Caco-2 (cell line): Measurements from ENCODE around the gene MOB3C. TPM values are rescaled to one million over a fixed set of nuclear protein-coding genes. Genes with fewer than 3 reads are reported as not detected.

Experiments
- BruUV-seq: library from RNA; stranded (reverse); fragments of 400-500 nt; replicated peaks from 2 replicates; lab custom pipeline; 2021; lab: Mats Ljungman, UMichigan
- CTCF ChIA-PET: fragments of 300-600 bp; sonication (Branson Sonifier 250); formaldehyde crosslinking; loops from one replicate; lab custom pipeline; 2022; ENCODE audit warnings: antibody characterized with exemption; lab: Charles Lee
- POLR2A ChIA-PET: fragments of 300-600 bp; sonication (Branson Sonifier 250); formaldehyde crosslinking; loops from one replicate; lab custom pipeline; 2022; ENCODE audit warnings: antibody characterized with exemption; lab: Charles Lee
- DNase-seq, 2 experiments: peaks; one replicate each; pipeline versions ENCODE4 v3.0.0 to v3.0.0-alpha.2; 2020 to 2022
- H3K27me3 ChIP-seq: replicated peaks from 2 replicates; pipeline ENCODE4 v1.6.0; 2011; ENCODE audit warnings: low read length; ENCODE audit not compliant: control insufficient read depth, insufficient read depth
- H3K36me3 ChIP-seq: 2 replicates; pipeline ENCODE4 v1.5.1; 2011; ENCODE audit warnings: low read length; ENCODE audit not compliant: control insufficient read depth, insufficient read depth
- H3K4me1 ChIP-seq: fragments of 250-450 bp; sonication (Bioruptor Pico); 2 replicates; pipeline ENCODE4 v1.5.1; 2020; ENCODE audit warnings: mild to moderate bottlenecking
- H3K4me3 ChIP-seq: 2 replicates; pipeline ENCODE4 v1.5.1; 2011; ENCODE audit warnings: low read depth, mild to moderate bottlenecking, control low read depth, low read length
- H3K9me3 ChIP-seq: fragments of 250-450 bp; sonication (Bioruptor Pico); 2 replicates; pipeline ENCODE4 v1.5.1; 2020; ENCODE audit warnings: mild to moderate bottlenecking, moderate library complexity
- H3K27ac Mint-ChIP-seq: one replicate; pipeline ENCODE4 v1.8.0; 2022; ENCODE audit warnings: mixed read lengths; ENCODE audit not compliant: unreplicated experiment
- H3K27me3 Mint-ChIP-seq: one replicate; pipeline ENCODE4 v1.8.0; 2022; ENCODE audit warnings: mixed read lengths; ENCODE audit not compliant: insufficient read depth, unreplicated experiment
- H3K36me3 Mint-ChIP-seq: one replicate; pipeline ENCODE4 v1.8.0; 2022; ENCODE audit warnings: mild to moderate bottlenecking, mixed read lengths; ENCODE audit not compliant: insufficient read depth, unreplicated experiment
- H3K4me1 Mint-ChIP-seq: one replicate; pipeline ENCODE4 v1.8.0; 2022; ENCODE audit warnings: low read depth, mixed read lengths; ENCODE audit not compliant: unreplicated experiment
- H3K4me3 Mint-ChIP-seq: one replicate; pipeline ENCODE4 v1.8.0; 2022; ENCODE audit warnings: mild to moderate bottlenecking, moderate library complexity, mixed read lengths; ENCODE audit not compliant: unreplicated experiment
- H3K9me3 Mint-ChIP-seq: one replicate; pipeline ENCODE4 v1.8.0; 2022; ENCODE audit warnings: mixed read lengths; ENCODE audit not compliant: unreplicated experiment
- CTCF ChIP-seq, 2 experiments: fragments of 200-600 bp in 1 of 2; IDR thresholded peaks; 1 replicate in 1 of 2; 2 replicates in 1 of 2; pipeline versions ENCODE4 v1.5.1 to v1.8.0; 2011 to 2022; ENCODE audit warnings: antibody characterized with exemption in 1 of 2, control low read depth in 1 of 2, inconsistent platforms in 1 of 2, low read depth in 1 of 2, low read length in 1 of 2, mild to moderate bottlenecking in 1 of 2, moderate library complexity in 1 of 2; ENCODE audit not compliant: insufficient read depth in 1 of 2, severe bottlenecking in 1 of 2, unreplicated experiment in 1 of 2
- intact Hi-C: fragments of 100-400 bp; cut with micrococcal nuclease; formaldehyde crosslinking; loops from one replicate; pipeline ENCODE4 v1.10.0; 2022; ENCODE audit not compliant: unreplicated experiment
- total RNA-seq: library from RNA; stranded (reverse); gene quantifications from 2 replicates; pipeline ENCODE4 v1.2.3, GENCODE V29; 2022

MOB3C gene
- total RNA-seq, 1 experiment from 2014 or later = 1.6 TPM

- Mint-ChIP-seq H3K9me3 (no peaks in the 10 kb centered on the region), H3K4me3 (no peak overlapping the region), H3K27ac (no peak overlapping the region), H3K4me1 (peaks cover 13% of the 10 kb centered on the region), H3K27me3 (no peaks in the 10 kb centered on the region), H3K36me3 (peaks cover 6% of the 10 kb centered on the region)
- Histone ChIP-seq H3K36me3 (no peaks in the 10 kb centered on the region), H3K27me3 (no peaks in the 10 kb centered on the region), H3K4me1 (peaks cover 9% of the 10 kb centered on the region; the same call in 1 of the 2 replicates), H3K9me3 (no peaks in the 10 kb centered on the region), H3K4me3 (no peak overlapping the region)
- DNase-seq = no peak
- POLR2A ChIA-PET = no interaction called here
- TF ChIP-seq CTCF (IDR thresholded peaks at IDR 0.05; ENCODE audit: insufficient read depth in 1 of 2, low read depth in 1 of 2, low read length in 1 of 2, severe bottlenecking in 1 of 2, unreplicated experiment in 1 of 2) = no peak
- no TSS peak for BruUV-seq
- CTCF ChIA-PET = interaction anchor here (1.2 to 1.4 kb wide), 2 partner anchors 18 to 103 kb away, joined by 4 to 6 read pairs; partner anchors contain the start of gene MKNK1
- intact Hi-C loops = loop anchor here (1.0 kb wide), 1 partner anchor 103 kb away; no protein-coding TSS in a partner anchor
Measured at GRCh38 chr1:46621930-46622329, 5.3 kb upstream of the MOB3C start.

- BruUV-seq = no TSS peak
- H3K36me3 ChIP-seq = no peaks in the 10 kb centered on the region
- peaks cover 9% of the 10 kb centered on the region; the same call in 1 of the 2 replicates for H3K4me1 ChIP-seq
- no peak for TF ChIP-seq CTCF (IDR thresholded peaks at IDR 0.05; ENCODE audit: insufficient read depth in 1 of 2, low read depth in 1 of 2, low read length in 1 of 2, severe bottlenecking in 1 of 2, unreplicated experiment in 1 of 2)
- no peak overlapping the region for H3K27ac Mint-ChIP-seq
- intact Hi-C loops = no loop called here
- no peaks in the 10 kb centered on the region for H3K9me3 Mint-ChIP-seq
- DNase-seq = no peak
- H3K36me3 Mint-ChIP-seq = peaks cover 6% of the 10 kb centered on the region
- no peaks in the 10 kb centered on the region for H3K27me3 Mint-ChIP-seq
- POLR2A ChIA-PET = no interaction called here
- H3K4me1 Mint-ChIP-seq = peaks cover 19% of the 10 kb centered on the region
- H3K4me3 Mint-ChIP-seq = no peak overlapping the region
- H3K9me3 ChIP-seq = no peaks in the 10 kb centered on the region
- CTCF ChIA-PET = no interaction called here
- no peak overlapping the region for H3K4me3 ChIP-seq
- no peaks in the 10 kb centered on the region for H3K27me3 ChIP-seq
Measured at GRCh38 chr1:46619656-46620258, 3.1 kb upstream of the MOB3C start.

GRCh38 chr1:46618754-46619415 lies 2.3 kb upstream of the MOB3C start:
- intact Hi-C loops = no loop called here
- no peak overlapping the region for H3K4me3 Mint-ChIP-seq
- DNase-seq = no peak
- no peaks in the 10 kb centered on the region for H3K9me3 Mint-ChIP-seq
- no TSS peak for BruUV-seq
- peaks cover 6% of the 10 kb centered on the region; the same call in 1 of the 2 replicates for H3K4me1 ChIP-seq
- H3K4me3 ChIP-seq = no peak overlapping the region
- peaks cover 18% of the 10 kb centered on the region for H3K4me1 Mint-ChIP-seq
- no peaks in the 10 kb centered on the region for H3K9me3 ChIP-seq
- no peaks in the 10 kb centered on the region for H3K27me3 Mint-ChIP-seq
- H3K27me3 ChIP-seq = no peaks in the 10 kb centered on the region
- peaks cover 6% of the 10 kb centered on the region for H3K36me3 Mint-ChIP-seq
- POLR2A ChIA-PET = no interaction called here
- no peaks in the 10 kb centered on the region for H3K36me3 ChIP-seq
- no peak for TF ChIP-seq CTCF (IDR thresholded peaks at IDR 0.05; ENCODE audit: insufficient read depth in 1 of 2, low read depth in 1 of 2, low read length in 1 of 2, severe bottlenecking in 1 of 2, unreplicated experiment in 1 of 2)
- H3K27ac Mint-ChIP-seq = no peak overlapping the region
- CTCF ChIA-PET = no interaction called here
